Parathyroid adenoma (tissue), 2 donors: Measurements from ENCODE around the gene PPP1R3G.

Experiments
- H2AFZ ChIP-seq: fragments of 300-600 bp; sonication (generic); one replicate; pipeline ENCODE4 v1.7.0; 2017; ENCODE audit warnings: antibody characterized with exemption, mild to moderate bottlenecking
- H3K27ac ChIP-seq: fragments of 300-600 bp; sonication (generic); one replicate; pipeline ENCODE4 v1.7.0; 2017
- H3K27me3 ChIP-seq: fragments of 300-600 bp; sonication (generic); one replicate; pipeline ENCODE4 v1.7.0; 2017; ENCODE audit warnings: low read length; ENCODE audit not compliant: control insufficient read depth, insufficient read depth
- H3K36me3 ChIP-seq: fragments of 300-600 bp; sonication (generic); one replicate; pipeline ENCODE4 v1.7.0; 2017; ENCODE audit warnings: low read length; ENCODE audit not compliant: control insufficient read depth, insufficient read depth
- H3K4me1 ChIP-seq: fragments of 300-600 bp; sonication (generic); one replicate; pipeline ENCODE4 v1.7.0; 2017; ENCODE audit warnings: control low read depth
- H3K4me2 ChIP-seq: fragments of 300-600 bp; sonication (generic); one replicate; pipeline ENCODE4 v1.7.0; 2017; ENCODE audit warnings: low read length
- H3K4me3 ChIP-seq: fragments of 300-600 bp; sonication (generic); one replicate; pipeline ENCODE4 v1.7.0; 2017; ENCODE audit warnings: low read depth, low read length
- H3K79me2 ChIP-seq: fragments of 300-600 bp; sonication (generic); one replicate; pipeline ENCODE4 v1.7.0; 2017; ENCODE audit warnings: control low read depth
- H3K9ac ChIP-seq: fragments of 300-600 bp; sonication (generic); one replicate; pipeline ENCODE4 v1.7.0; 2017; ENCODE audit warnings: mild to moderate bottlenecking
- H3K9me3 ChIP-seq: fragments of 300-600 bp; sonication (generic); one replicate; pipeline ENCODE4 v1.7.0; 2017; ENCODE audit warnings: low read length; ENCODE audit not compliant: control insufficient read depth
- TF ChIP-seq, protein P1 (sequence below): fragments of 300-600 bp; sonication (generic); IDR thresholded peaks from one replicate; pipeline ENCODE4 v1.7.0; 2017; ENCODE audit warnings: antibody characterized with exemption, mild to moderate bottlenecking
- donor health status: primary hyperparathyroidism.

PPP1R3G gene

DNA sequence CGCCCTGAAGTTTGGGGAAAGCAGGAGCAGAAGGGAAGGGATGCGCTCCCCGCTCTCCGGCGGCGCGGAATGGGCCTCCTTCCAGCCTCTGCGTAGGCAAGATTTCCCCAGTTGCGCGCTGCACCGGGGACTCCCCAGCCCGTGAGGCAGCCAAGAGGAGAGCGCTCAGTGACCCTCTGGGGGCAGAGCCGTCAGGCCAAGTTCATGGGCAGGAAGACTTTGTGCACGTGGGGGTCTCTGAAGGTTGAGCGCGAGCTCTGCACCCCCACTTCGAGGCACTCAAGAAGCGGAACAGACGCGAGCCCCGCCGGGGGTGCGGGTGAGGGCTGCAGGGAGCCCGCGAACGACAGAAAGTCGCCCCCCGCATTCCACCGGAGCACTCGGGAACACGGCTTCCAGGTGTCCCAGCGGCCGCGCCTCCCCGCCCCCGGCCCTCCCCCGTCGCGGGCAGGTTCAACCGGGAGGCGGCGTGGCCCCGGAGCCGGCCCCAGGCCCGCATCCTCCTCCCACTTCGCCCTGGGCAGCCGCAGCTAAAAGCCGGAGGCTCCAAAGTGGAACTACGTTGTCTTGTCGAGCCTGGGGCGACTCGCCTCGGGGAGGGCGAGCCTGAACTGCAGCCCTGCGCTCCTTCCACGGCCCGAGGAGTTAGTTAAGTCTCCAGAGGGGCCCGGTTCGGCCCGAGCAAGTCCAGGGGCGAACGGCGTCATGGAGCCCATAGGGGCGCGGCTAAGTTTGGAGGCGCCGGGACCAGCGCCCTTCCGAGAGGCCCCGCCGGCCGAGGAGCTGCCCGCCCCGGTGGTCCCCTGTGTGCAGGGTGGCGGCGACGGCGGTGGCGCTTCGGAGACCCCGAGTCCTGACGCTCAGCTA is at the start of gene PPP1R3G:
TSS of gene PPP1R3G (plus strand) at position 561 of the 867 bp plus-strand sequence. CDS start at position 706, 145 bp downstream.
- no peaks in the 10 kb centered on the region for H3K36me3 ChIP-seq
- peak within 1 kb of the TSS; percentile 69 for H3K9ac ChIP-seq
- H2AFZ ChIP-seq, result peak within 1 kb of the TSS; percentile 99
- no peaks in the 10 kb centered on the region for H3K9me3 ChIP-seq
- H3K4me2 ChIP-seq, result peak within 1 kb of the TSS; percentile 73
- no peaks in the 10 kb centered on the region for H3K27me3 ChIP-seq
- peak within 1 kb of the TSS; percentile 68 for H3K27ac ChIP-seq
- H3K4me1 ChIP-seq, result no peaks in the 10 kb centered on the region
- no peaks in the 10 kb centered on the region for H3K79me2 ChIP-seq
- H3K4me3 ChIP-seq, result peak within 1 kb of the TSS; percentile 41
- TF ChIP-seq, protein P1, sequence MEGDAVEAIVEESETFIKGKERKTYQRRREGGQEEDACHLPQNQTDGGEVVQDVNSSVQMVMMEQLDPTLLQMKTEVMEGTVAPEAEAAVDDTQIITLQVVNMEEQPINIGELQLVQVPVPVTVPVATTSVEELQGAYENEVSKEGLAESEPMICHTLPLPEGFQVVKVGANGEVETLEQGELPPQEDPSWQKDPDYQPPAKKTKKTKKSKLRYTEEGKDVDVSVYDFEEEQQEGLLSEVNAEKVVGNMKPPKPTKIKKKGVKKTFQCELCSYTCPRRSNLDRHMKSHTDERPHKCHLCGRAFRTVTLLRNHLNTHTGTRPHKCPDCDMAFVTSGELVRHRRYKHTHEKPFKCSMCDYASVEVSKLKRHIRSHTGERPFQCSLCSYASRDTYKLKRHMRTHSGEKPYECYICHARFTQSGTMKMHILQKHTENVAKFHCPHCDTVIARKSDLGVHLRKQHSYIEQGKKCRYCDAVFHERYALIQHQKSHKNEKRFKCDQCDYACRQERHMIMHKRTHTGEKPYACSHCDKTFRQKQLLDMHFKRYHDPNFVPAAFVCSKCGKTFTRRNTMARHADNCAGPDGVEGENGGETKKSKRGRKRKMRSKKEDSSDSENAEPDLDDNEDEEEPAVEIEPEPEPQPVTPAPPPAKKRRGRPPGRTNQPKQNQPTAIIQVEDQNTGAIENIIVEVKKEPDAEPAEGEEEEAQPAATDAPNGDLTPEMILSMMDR, result no peak

DNA sequence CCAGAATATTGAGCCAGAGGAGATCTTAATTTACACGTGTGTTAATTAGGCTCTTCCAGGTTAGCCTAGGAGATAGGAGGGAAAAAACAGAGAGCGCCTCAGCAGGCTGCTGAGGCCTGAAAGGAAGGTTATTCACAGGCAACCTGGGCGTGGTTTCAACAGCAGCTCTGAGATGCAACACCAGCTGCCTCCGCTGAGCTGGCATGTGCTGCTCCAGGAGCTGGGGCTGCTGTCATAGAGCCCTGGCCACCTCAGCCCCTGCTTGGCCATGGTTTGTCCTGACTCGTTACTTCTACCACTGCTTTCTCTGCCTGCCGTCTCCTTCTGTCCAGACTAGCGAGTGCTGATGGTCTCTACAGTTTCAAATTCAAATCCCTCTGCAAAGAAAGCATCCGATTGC is 48.9 kb upstream of the PPP1R3G start:
- Histone ChIP-seq H2AFZ (peak overlapping the region; percentile 1), H3K36me3 (no peaks in the 10 kb centered on the region), H3K9me3 (no peaks in the 10 kb centered on the region), H3K4me1 (peaks cover 3% of the 10 kb centered on the region), H3K9ac (no peak overlapping the region), H3K27me3 (no peaks in the 10 kb centered on the region), H3K4me2 (no peak overlapping the region), H3K79me2 (no peaks in the 10 kb centered on the region), H3K4me3 (no peak overlapping the region), H3K27ac (no peak overlapping the region)
- TF ChIP-seq, protein P1, result no peak

DNA sequence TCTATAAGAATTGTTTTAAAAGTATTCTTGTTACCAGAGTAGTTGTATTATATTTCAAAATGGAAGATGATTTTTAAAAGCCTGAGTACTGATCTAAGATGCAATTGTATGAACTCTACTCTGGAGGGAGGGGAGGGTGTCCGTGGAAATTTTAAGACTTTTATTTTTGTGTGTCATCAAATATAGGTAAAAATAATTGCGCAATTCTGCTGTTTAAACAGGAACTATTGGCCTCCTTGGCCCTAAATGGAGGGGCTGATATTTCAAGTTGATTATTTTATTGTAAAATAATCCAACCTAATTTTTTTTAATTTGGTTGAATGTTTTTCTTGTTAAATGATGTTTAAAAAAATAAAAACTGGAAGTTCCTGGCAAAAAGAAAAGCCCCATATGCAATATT is 43.2 kb upstream of the PPP1R3G start:
- Histone ChIP-seq H3K9me3 (no peaks in the 10 kb centered on the region), H3K4me2 (no peak overlapping the region), H3K27me3 (no peaks in the 10 kb centered on the region), H3K27ac (no peak overlapping the region), H2AFZ (no peak overlapping the region), H3K4me1 (no peaks in the 10 kb centered on the region), H3K79me2 (no peaks in the 10 kb centered on the region), H3K36me3 (no peaks in the 10 kb centered on the region), H3K9ac (no peak overlapping the region), H3K4me3 (no peak overlapping the region)
- TF ChIP-seq, protein P1, result no peak

DNA sequence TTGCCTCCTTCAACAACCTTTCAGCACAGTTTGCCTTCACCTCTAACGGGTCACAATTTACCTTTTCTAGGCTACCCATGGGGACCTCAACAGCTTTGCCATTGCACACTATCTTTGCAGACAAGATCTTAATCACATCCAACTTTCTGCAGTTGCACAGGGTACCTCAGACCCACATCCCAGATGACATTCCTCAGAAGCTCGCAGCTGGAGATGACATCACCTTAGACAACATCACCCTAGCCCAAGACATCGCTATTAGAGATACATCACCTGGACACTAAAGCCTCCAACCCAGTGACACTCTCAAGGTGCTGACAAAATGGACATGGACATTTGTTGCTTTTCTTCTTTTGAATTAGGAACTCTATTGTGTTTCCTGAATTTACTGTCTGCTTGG is 42.7 kb upstream of the PPP1R3G start:
- H3K4me1 ChIP-seq, result no peaks in the 10 kb centered on the region
- no peak overlapping the region for H3K4me2 ChIP-seq
- H3K9ac ChIP-seq, result no peak overlapping the region
- no peak overlapping the region for H2AFZ ChIP-seq
- H3K9me3 ChIP-seq, result no peaks in the 10 kb centered on the region
- H3K27me3 ChIP-seq, result no peaks in the 10 kb centered on the region
- H3K4me3 ChIP-seq, result no peak overlapping the region
- H3K27ac ChIP-seq, result no peak overlapping the region
- H3K79me2 ChIP-seq, result no peaks in the 10 kb centered on the region
- TF ChIP-seq, protein P1, result no peak
- H3K36me3 ChIP-seq, result no peaks in the 10 kb centered on the region

DNA sequence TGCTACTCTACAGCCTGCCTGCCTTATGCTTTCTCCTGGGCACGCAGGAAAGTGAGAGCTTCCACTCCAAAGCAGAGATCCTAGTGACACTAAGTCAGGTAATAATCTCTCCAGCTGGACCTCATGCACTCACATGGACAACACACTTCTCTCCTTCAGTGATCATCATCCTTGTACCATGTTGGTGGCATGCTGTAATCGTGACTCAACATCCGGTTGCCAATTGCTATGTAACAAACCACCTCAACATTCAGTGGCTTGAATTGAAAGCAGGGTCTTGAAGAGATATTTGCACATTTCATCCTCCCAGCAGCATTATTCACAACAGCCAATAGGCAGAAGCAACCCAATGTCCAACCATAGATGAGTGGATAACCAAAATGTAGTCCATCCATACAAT is 40.3 kb upstream of the PPP1R3G start:
- no peak overlapping the region for H3K4me3 ChIP-seq
- no peak overlapping the region for H2AFZ ChIP-seq
- H3K36me3 ChIP-seq, result no peaks in the 10 kb centered on the region
- no peak overlapping the region for H3K4me2 ChIP-seq
- H3K9me3 ChIP-seq, result no peaks in the 10 kb centered on the region
- H3K27me3 ChIP-seq, result no peaks in the 10 kb centered on the region
- no peak overlapping the region for H3K27ac ChIP-seq
- no peaks in the 10 kb centered on the region for H3K4me1 ChIP-seq
- TF ChIP-seq, protein P1, result no peak
- H3K79me2 ChIP-seq, result no peaks in the 10 kb centered on the region
- H3K9ac ChIP-seq, result no peak overlapping the region
